ENCODE measurements around the gene COA5.

DNA sequence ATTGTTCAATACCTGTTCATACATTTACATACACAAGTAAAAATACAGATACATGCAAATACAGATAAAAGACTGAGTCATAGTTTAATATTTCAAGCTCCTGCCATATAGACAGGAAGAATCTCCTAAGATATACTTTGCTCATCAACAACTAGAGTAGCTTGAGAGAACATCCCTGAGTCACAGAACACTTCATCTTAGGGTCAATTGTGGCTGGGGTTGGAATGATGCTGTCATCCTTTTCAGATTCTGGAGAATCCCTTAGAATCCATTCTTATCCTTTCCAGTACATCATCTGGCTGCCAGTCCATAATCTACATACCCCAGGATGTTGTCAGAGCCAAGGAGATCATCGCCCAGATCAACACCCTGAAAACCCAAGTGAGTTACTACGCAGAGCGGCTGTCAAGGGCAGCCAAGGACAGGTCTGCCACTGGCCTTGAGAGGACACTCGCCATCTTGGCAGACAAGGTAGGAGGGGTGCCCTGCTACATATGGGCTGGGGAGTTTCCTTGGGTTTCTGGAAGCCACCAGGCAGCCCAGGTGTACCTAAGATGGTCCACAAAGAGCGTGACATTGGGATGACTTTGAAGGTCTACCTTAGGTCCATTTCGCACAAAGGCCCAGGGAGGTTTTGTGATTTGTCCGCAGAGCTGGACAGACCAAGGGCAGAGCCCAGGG lies 55.7 kb downstream of the COA5 start:
- TF ChIP-seq, protein P1, sequence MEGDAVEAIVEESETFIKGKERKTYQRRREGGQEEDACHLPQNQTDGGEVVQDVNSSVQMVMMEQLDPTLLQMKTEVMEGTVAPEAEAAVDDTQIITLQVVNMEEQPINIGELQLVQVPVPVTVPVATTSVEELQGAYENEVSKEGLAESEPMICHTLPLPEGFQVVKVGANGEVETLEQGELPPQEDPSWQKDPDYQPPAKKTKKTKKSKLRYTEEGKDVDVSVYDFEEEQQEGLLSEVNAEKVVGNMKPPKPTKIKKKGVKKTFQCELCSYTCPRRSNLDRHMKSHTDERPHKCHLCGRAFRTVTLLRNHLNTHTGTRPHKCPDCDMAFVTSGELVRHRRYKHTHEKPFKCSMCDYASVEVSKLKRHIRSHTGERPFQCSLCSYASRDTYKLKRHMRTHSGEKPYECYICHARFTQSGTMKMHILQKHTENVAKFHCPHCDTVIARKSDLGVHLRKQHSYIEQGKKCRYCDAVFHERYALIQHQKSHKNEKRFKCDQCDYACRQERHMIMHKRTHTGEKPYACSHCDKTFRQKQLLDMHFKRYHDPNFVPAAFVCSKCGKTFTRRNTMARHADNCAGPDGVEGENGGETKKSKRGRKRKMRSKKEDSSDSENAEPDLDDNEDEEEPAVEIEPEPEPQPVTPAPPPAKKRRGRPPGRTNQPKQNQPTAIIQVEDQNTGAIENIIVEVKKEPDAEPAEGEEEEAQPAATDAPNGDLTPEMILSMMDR (IDR thresholded peaks at IDR 0.05) = no peak
- TF ChIP-seq POLR2A (IDR thresholded peaks at IDR 0.05) = no peak
